Stimulated activated CD4-positive, alpha-beta T cell treated with anti-CD3 and anti-CD28 coated beads, Interleukin-12 subunit alpha, Interleukin-12 subunit beta, amount 100 ng/mL, for 48 hours (primary cell): ENCODE measurements around the gene CCL14.
"Not testable (repeated sequence)": the region's sequence is repeated elsewhere in the genome, so short reads cannot be mapped to it uniquely, and the experiment has no call there.

Experiments
- DNase-seq, 3 donors: peaks; one replicate each; pipeline ENCODE4 v3.0.0-alpha.2; 2020; ENCODE audit warnings: low read depth in 2 of 3, low spot score in 1 of 3

Gene CCL14

GRCh38 chr17:35943537-35943936 lies 43.0 kb downstream of the CCL14 start, which contains the start of gene LYZL6:
TSS of gene LYZL6 (minus strand) at chr17:35943713. CDS start at chr17:35939356, 4,357 bp downstream.
- no peak for DNase-seq

- DNase-seq: no peak
Measured at GRCh38 chr17:35942588-35943186, 43.8 kb downstream of the CCL14 start.

- not testable (repeated sequence) for DNase-seq
Measured at GRCh38 chr17:35938492-35938891, 48.0 kb downstream of the CCL14 start.

GRCh38 chr17:35936063-35936462 lies 50.5 kb downstream of the CCL14 start:
- DNase-seq: no peak

GRCh38 chr17:35934760-35935159 lies 51.8 kb downstream of the CCL14 start:
- DNase-seq: no peak
